ENCODE measurements around the gene BCAS3.

Gene BCAS3

DNA sequence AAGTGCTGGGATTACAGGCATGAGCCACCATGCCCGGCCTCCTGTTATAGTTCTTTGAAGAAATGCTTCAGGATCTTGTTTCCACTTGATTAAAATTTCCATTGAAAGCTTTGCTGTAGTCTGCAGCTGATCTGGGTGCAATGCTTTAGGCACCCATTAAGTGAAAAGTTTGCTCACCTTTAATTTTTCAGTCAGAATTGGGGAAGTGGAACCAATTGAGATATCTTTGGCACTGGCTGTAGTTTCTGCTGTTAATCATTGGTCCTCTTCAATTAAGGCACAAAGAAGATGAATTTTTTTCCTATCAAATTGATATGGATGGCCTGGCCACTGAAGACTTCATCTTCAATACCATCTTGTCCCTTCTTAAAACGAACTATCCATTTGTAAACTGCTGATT, 385.9 kb downstream of the BCAS3 start:
- no peaks in the 10 kb centered on the region for H3K79me2 ChIP-seq (ENCODE audit: insufficient read depth, low read length)
- no peaks in the 10 kb centered on the region for H3K4me1 ChIP-seq (ENCODE audit: insufficient read depth, low read length, severe bottlenecking)
- H3K9ac ChIP-seq (ENCODE audit: low read length): no peak overlapping the region
- no peak for TF ChIP-seq EZH2 (IDR thresholded peaks at IDR 0.05; ENCODE audit: borderline replicate concordance, low read length)
- TF ChIP-seq, protein P1, sequence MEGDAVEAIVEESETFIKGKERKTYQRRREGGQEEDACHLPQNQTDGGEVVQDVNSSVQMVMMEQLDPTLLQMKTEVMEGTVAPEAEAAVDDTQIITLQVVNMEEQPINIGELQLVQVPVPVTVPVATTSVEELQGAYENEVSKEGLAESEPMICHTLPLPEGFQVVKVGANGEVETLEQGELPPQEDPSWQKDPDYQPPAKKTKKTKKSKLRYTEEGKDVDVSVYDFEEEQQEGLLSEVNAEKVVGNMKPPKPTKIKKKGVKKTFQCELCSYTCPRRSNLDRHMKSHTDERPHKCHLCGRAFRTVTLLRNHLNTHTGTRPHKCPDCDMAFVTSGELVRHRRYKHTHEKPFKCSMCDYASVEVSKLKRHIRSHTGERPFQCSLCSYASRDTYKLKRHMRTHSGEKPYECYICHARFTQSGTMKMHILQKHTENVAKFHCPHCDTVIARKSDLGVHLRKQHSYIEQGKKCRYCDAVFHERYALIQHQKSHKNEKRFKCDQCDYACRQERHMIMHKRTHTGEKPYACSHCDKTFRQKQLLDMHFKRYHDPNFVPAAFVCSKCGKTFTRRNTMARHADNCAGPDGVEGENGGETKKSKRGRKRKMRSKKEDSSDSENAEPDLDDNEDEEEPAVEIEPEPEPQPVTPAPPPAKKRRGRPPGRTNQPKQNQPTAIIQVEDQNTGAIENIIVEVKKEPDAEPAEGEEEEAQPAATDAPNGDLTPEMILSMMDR (IDR thresholded peaks at IDR 0.05; ENCODE audit: low read length): no peak
- no peak overlapping the region for H3K4me3 ChIP-seq (ENCODE audit: low read depth, low read length, poor library complexity, severe bottlenecking)
- H3K9me3 ChIP-seq (ENCODE audit: low read length): no peaks in the 10 kb centered on the region
- H3K36me3 ChIP-seq (ENCODE audit: insufficient read depth, low read length): peaks cover 3% of the 10 kb centered on the region; the same call in 1 of the 2 replicates
- no peaks in the 10 kb centered on the region for H3F3A ChIP-seq (ENCODE audit: insufficient read depth, low read length)
- H4K20me1 ChIP-seq (ENCODE audit: insufficient read depth, low read length): no peaks in the 10 kb centered on the region
- no peaks in the 10 kb centered on the region for H3K9me2 ChIP-seq (ENCODE audit: low read depth, low read length)
- H3K27ac ChIP-seq (ENCODE audit: low read depth, low read length, poor library complexity, severe bottlenecking): no peak overlapping the region
- H2AFZ ChIP-seq (ENCODE audit: low read length): no peak overlapping the region
- H3K4me2 ChIP-seq (ENCODE audit: low read length): no peak overlapping the region
- H3K27me3 ChIP-seq (ENCODE audit: insufficient read depth, low read length): no peaks in the 10 kb centered on the region

DNA sequence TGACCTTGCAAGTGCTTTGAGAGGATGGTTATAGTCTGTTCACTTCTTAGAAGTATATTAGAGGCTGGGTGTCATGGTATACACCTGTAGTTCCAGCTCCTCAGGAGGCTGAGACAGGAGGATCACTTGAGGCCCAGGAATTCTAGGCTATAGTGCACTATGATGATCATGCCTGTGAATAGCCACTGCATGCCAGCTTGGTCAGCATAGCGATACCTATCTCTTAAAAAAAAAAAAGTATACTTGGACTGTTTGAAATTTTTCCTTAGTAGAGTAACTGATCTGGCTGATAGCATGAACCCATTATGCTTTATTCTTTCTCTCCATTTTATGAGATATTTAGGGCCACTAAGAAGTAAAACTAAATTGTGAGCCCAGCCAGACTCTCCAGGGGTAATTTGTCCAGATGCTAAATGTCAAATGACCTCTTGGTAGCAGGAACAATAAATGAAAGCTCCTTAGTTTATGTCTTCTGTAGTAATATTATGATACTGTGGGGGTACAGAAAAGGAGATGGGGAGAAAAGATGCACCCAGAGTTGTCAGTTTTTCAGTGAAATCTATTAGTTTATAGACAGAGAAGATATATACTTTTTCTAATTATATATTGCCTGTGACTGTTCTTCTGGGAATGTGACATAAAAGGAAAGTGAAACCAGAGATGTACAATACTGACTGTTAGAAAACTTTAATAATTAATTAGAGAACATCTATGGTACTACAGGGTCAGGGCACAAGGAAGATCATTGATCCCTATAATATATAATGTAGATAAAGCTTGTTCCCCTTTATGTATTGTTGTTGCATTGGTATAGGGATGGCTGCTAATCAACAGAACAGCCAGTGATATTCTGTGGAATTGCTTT, 386.7 kb downstream of the BCAS3 start:
- peaks cover 3% of the 10 kb centered on the region; the same call in 1 of the 2 replicates for H3K36me3 ChIP-seq (ENCODE audit: insufficient read depth, low read length)
- no peaks in the 10 kb centered on the region for H3K9me2 ChIP-seq (ENCODE audit: low read depth, low read length)
- no peak overlapping the region for H2AFZ ChIP-seq (ENCODE audit: low read length)
- no peak overlapping the region for H3K4me2 ChIP-seq (ENCODE audit: low read length)
- H3K9me3 ChIP-seq (ENCODE audit: low read length): no peaks in the 10 kb centered on the region
- H3K4me3 ChIP-seq (ENCODE audit: low read depth, low read length, poor library complexity, severe bottlenecking): no peak overlapping the region
- H3F3A ChIP-seq (ENCODE audit: insufficient read depth, low read length): no peaks in the 10 kb centered on the region
- H3K27me3 ChIP-seq (ENCODE audit: insufficient read depth, low read length): no peaks in the 10 kb centered on the region
- no peak overlapping the region for H3K9ac ChIP-seq (ENCODE audit: low read length)
- no peaks in the 10 kb centered on the region for H3K4me1 ChIP-seq (ENCODE audit: insufficient read depth, low read length, severe bottlenecking)
- TF ChIP-seq, protein P1 (IDR thresholded peaks at IDR 0.05; ENCODE audit: low read length): no peak
- no peak for TF ChIP-seq EZH2 (IDR thresholded peaks at IDR 0.05; ENCODE audit: borderline replicate concordance, low read length)
- H3K79me2 ChIP-seq (ENCODE audit: insufficient read depth, low read length): no peaks in the 10 kb centered on the region
- H3K27ac ChIP-seq (ENCODE audit: low read depth, low read length, poor library complexity, severe bottlenecking): no peak overlapping the region
- H4K20me1 ChIP-seq (ENCODE audit: insufficient read depth, low read length): no peaks in the 10 kb centered on the region

DNA sequence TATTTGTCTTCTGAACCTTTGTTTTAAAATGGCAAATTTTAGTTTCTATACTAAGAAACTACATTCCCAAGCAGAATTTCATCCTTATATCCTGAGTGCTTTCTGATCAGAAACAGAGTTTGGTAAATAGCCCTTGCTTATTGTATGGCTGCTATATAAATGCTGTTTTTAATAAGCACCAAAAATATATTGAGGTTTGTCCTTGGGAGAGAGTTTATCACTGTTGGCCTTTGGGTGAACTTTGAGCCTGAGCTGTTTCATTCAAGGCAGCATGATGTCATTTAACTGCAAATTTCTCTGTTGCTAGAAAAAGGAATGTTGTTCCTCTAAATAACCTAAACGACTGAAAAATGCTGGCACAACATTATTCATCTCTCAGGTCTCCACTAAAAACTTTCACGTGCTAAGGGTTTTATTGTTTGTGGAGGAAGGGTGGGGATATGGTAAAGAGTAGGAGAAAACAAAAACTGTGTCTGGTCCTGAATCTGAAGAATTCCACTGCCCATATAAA, 387.7 kb downstream of the BCAS3 start:
- Histone ChIP-seq H3K9me2 (ENCODE audit: low read depth, low read length) (no peaks in the 10 kb centered on the region), H3K4me1 (ENCODE audit: insufficient read depth, low read length, severe bottlenecking) (no peaks in the 10 kb centered on the region), H4K20me1 (ENCODE audit: insufficient read depth, low read length) (no peaks in the 10 kb centered on the region), H3K36me3 (ENCODE audit: insufficient read depth, low read length) (peaks cover 3% of the 10 kb centered on the region; the same call in 1 of the 2 replicates), H3K9ac (ENCODE audit: low read length) (no peak overlapping the region), H3K27me3 (ENCODE audit: insufficient read depth, low read length) (no peaks in the 10 kb centered on the region), H3K9me3 (ENCODE audit: low read length) (no peaks in the 10 kb centered on the region), H3K27ac (ENCODE audit: low read depth, low read length, poor library complexity, severe bottlenecking) (no peak overlapping the region), H2AFZ (ENCODE audit: low read length) (no peak overlapping the region), H3K4me2 (ENCODE audit: low read length) (no peak overlapping the region), H3K79me2 (ENCODE audit: insufficient read depth, low read length) (no peaks in the 10 kb centered on the region), H3K4me3 (ENCODE audit: low read depth, low read length, poor library complexity, severe bottlenecking) (no peak overlapping the region), H3F3A (ENCODE audit: insufficient read depth, low read length) (no peaks in the 10 kb centered on the region)
- TF ChIP-seq, protein P1 (IDR thresholded peaks at IDR 0.05; ENCODE audit: low read length): no peak
- TF ChIP-seq EZH2 (IDR thresholded peaks at IDR 0.05; ENCODE audit: borderline replicate concordance, low read length): no peak

All from OCI-LY1 (cell line).